Upper lobe of left lung (tissue), 6 donors: ENCODE measurements around the gene NAB2. TPM values are rescaled to one million over a fixed set of nuclear protein-coding genes. Genes with fewer than 3 reads are reported as not detected.

Source experiments
- ATAC-seq, 2 donors: fragments of 200-7000 bp; cut with Tn5 transposase; one replicate each; pipeline ENCODE4 v1.9.1; 2022; ENCODE audit warnings: mild to moderate bottlenecking in 2 of 2, moderate library complexity in 2 of 2; ENCODE audit not compliant: low FRiP score in 2 of 2
- DNase-seq, 2 donors: peaks; one replicate each; pipeline ENCODE4 v3.0.0-alpha.2; 2019 to 2020
- H3K27ac ChIP-seq, 4 donors: fragments of 200-600 bp; sonication (generic); one replicate each; pipeline ENCODE4 v1.5.1; 2016 to 2019
- H3K27me3 ChIP-seq, 4 donors: fragments of 200-600 bp; sonication (generic); one replicate each; pipeline ENCODE4 v1.5.1; 2017 to 2019
- H3K36me3 ChIP-seq, 4 donors: fragments of 200-600 bp; sonication (generic); one replicate each; pipeline ENCODE4 v1.5.1; 2016 to 2019
- H3K4me1 ChIP-seq, 4 donors: fragments of 200-600 bp; sonication (generic); one replicate each; pipeline ENCODE4 v1.5.1; 2018 to 2019
- H3K4me3 ChIP-seq, 4 donors: fragments of 200-600 bp; sonication (generic); one replicate each; pipeline ENCODE4 v1.5.1; 2017 to 2019; ENCODE audit warnings: mild to moderate bottlenecking in 2 of 4, moderate library complexity in 1 of 4
- H3K9me3 ChIP-seq, 4 donors: fragments of 200-600 bp; sonication (generic); one replicate each; pipeline ENCODE4 v1.5.1; 2018 to 2019
- EP300 ChIP-seq, 4 donors: sonication (generic); formaldehyde crosslinking; IDR thresholded peaks; one replicate each; pipeline ENCODE4 v1.5.1; 2017; ENCODE audit warnings: antibody characterized with exemption in 4 of 4, control low read depth in 2 of 4
- POLR2A ChIP-seq, 4 donors: fragments of 450-650 bp; IDR thresholded peaks; one replicate each; pipeline ENCODE4 v1.5.1; 2016 to 2017; ENCODE audit warnings: antibody characterized with exemption in 4 of 4, mild to moderate bottlenecking in 2 of 4
- POLR2AphosphoS5 ChIP-seq, 2 donors: sonication (generic); formaldehyde crosslinking; IDR thresholded peaks; one replicate each; pipeline ENCODE4 v1.5.1; 2017; ENCODE audit warnings: antibody characterized with exemption in 2 of 2
- WGBS, 2 donors: methylation state at CpG; one replicate each; pipeline ENCODE4 v1.1.5; 2017 to 2018; 5-methylcytosine and 5-hydroxymethylcytosine counted together
- total RNA-seq, 6 donors: library from RNA; depleted of rRNA in 4 of 6; stranded (reverse); fragments of >200 nt in 4 of 6; gene quantifications; one replicate each; pipeline versions ENCODE4 v1.1.0 to v1.2.1, GENCODE V29; 2016 to 2021
- TF ChIP-seq, protein P1 (sequence below), 6 experiments: fragments of 450-650 bp in 4 of 6; fragments of 200-600 bp in 2 of 6; sonication (generic) in 2 of 6; IDR thresholded peaks; one replicate each; pipeline ENCODE4 v1.5.1; 2016 to 2019; ENCODE audit warnings: antibody characterized with exemption in 6 of 6
- donor health status: DM: no; HTN: no; CAD: no; lungs with moderate emphysema.
- donor health status: DM: no; HTN: yes; CAD: no; lungs with severe emphysema.

NAB2 gene
- total RNA-seq, 6 donors from 2014 or later, result 18.1 to 64.9 (median 31.5) TPM

DNA sequence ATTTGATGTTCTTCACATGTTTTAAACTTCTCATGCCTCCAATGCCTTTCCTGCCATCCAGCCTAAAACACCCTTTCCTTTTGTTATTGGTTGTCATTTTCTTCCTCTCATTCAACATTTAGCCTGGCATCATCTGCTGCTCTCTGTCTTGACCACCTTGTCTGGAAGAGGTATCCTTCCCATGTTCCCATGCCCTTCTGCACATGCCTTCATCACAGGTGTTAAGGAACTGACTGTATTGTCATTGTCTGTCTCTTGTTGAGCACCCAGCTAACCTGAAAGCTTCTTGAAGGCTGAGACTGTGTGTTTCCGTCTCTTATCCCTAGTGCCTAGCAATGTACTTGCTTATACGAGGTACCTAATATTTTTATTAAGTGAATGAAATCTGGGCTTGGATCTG, 34.9 kb downstream of the NAB2 start:
- TF ChIP-seq POLR2A (IDR thresholded peaks at IDR 0.05), result no peak
- TF ChIP-seq POLR2AphosphoS5 (IDR thresholded peaks at IDR 0.05), result no peak
- Histone ChIP-seq H3K4me3 (no peak overlapping the region), H3K27ac (no peak overlapping the region), H3K27me3 (peaks cover 0 to 4% (median 0%) of the 10 kb centered on the region in 4 donors), H3K9me3 (no peaks in the 10 kb centered on the region), H3K4me1 (peaks cover 7 to 13% (median 7%) of the 10 kb centered on the region in 4 donors), H3K36me3 (no peaks in the 10 kb centered on the region)
- no peak for ATAC-seq
- DNase-seq, result no peak
- WGBS, 2 donors, result 45 to 59% methylated on average over 2 of the region's 2 CpGs

DNA sequence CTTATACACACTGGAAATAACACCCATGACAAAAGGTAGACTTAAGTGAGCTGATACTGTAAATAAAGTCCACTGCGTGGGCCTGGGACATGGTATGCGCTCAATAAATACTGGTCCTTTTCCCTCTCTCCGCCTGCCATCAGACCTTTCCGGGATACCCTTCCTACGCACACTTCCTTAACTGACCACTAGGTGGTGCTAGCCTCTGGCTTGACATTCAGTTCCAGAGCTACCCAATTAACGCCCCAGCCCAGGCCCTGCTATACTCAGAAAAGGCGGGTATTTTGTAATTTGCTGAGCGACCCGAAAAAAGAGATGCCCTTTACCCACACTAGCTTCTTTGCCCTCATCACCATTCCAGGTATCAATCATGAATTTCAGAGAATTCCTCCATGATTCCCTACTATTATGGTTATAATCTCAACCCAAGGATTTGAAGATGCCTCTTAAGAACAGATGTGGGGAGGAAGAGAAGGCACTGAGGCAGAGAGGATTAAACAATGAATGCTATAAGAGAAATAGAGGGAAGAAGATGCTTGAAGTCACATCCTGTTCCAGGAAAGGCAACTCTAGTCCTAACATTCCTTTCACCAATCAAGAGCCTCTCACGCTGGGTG, 35.5 kb downstream of the NAB2 start:
- Histone ChIP-seq H3K27ac (no peak overlapping the region), H3K9me3 (no peaks in the 10 kb centered on the region), H3K36me3 (no peaks in the 10 kb centered on the region), H3K27me3 (peaks cover 0 to 4% (median 0%) of the 10 kb centered on the region in 4 donors), H3K4me3 (no peak overlapping the region), H3K4me1 (peaks cover 9 to 19% (median 11%) of the 10 kb centered on the region in 4 donors)
- no peak for TF ChIP-seq POLR2AphosphoS5 (IDR thresholded peaks at IDR 0.05)
- TF ChIP-seq EP300 (IDR thresholded peaks at IDR 0.05), result no peak
- TF ChIP-seq, protein P1, sequence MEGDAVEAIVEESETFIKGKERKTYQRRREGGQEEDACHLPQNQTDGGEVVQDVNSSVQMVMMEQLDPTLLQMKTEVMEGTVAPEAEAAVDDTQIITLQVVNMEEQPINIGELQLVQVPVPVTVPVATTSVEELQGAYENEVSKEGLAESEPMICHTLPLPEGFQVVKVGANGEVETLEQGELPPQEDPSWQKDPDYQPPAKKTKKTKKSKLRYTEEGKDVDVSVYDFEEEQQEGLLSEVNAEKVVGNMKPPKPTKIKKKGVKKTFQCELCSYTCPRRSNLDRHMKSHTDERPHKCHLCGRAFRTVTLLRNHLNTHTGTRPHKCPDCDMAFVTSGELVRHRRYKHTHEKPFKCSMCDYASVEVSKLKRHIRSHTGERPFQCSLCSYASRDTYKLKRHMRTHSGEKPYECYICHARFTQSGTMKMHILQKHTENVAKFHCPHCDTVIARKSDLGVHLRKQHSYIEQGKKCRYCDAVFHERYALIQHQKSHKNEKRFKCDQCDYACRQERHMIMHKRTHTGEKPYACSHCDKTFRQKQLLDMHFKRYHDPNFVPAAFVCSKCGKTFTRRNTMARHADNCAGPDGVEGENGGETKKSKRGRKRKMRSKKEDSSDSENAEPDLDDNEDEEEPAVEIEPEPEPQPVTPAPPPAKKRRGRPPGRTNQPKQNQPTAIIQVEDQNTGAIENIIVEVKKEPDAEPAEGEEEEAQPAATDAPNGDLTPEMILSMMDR (IDR thresholded peaks at IDR 0.05), result peak; percentile 84 to 95 (median 90)
- ATAC-seq, result peak; percentile 68 to 79
- WGBS, 2 donors, result 13 to 14% methylated on average over 10 of the region's 10 CpGs
- DNase-seq, result peak in 1 of 2 donors; percentile 75

DNA sequence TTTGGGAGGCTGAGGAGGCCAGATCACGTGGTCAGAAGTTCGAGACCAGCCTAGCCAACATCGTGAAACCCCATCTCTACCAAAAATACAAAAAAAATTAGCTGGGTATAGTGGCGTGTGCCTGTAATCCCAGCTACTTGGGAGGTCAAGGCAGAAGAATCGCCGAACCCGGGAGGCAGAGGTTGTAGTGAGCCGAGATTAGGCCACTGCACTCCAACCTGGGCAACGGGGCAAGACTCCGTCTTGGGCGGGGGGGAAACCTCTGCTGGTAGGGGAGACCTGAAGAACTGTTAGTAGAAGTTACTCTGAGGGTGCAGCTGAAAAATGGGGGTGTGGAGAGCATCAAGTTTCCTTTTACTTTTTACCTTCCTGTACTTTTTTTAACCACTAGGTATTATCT, 37.1 kb downstream of the NAB2 start:
- no peaks in the 10 kb centered on the region for H3K9me3 ChIP-seq
- DNase-seq, result no peak
- no peak for ATAC-seq
- H3K36me3 ChIP-seq, result no peaks in the 10 kb centered on the region
- H3K27me3 ChIP-seq, result peaks cover 0 to 4% (median 0%) of the 10 kb centered on the region in 4 donors
- WGBS, 2 donors, result 84 to 93% methylated on average over 11 of the region's 11 CpGs
- no peak overlapping the region for H3K27ac ChIP-seq
- no peak overlapping the region for H3K4me3 ChIP-seq
- H3K4me1 ChIP-seq, result peaks cover 11 to 22% (median 18%) of the 10 kb centered on the region in 4 donors
- TF ChIP-seq EP300 (IDR thresholded peaks at IDR 0.05) (no peak), POLR2A (IDR thresholded peaks at IDR 0.05) (no peak), POLR2AphosphoS5 (IDR thresholded peaks at IDR 0.05) (no peak)
- TF ChIP-seq, protein P1 (IDR thresholded peaks at IDR 0.05), result no peak

DNA sequence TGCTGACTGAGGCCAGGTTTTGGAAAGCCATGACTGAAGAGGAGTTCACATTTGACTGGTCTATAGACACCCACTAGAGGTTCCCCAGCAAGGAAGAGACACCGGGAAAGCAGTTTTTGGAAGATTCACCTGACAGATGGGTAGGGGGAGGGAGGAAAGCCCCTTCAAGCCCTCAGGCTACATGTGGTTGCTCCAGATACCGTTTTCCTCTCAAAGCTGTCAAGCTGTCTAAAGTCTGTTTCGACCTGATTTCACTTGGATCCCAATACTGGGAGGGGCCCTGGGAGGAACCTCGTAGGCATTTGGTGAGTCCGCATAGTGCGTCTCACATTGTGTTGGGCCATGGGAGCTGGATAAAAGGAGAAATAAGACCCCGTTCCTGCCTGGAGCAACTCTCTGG, 37.6 kb downstream of the NAB2 start:
- Histone ChIP-seq H3K27ac (peak overlapping the region; percentile 79 to 98 (median 94)), H3K36me3 (no peaks in the 10 kb centered on the region), H3K27me3 (peaks cover 0 to 4% (median 0%) of the 10 kb centered on the region in 4 donors), H3K9me3 (no peaks in the 10 kb centered on the region), H3K4me1 (peaks cover 14 to 27% (median 20%) of the 10 kb centered on the region in 4 donors), H3K4me3 (peak overlapping the region in 1 of 4 donors; percentile 70)
- ATAC-seq, result no peak
- TF ChIP-seq, protein P1 (IDR thresholded peaks at IDR 0.05), result no peak
- TF ChIP-seq POLR2A (IDR thresholded peaks at IDR 0.05) (no peak), EP300 (IDR thresholded peaks at IDR 0.05) (no peak), POLR2AphosphoS5 (IDR thresholded peaks at IDR 0.05) (no peak)
- WGBS, 2 donors, result 32 to 59% methylated on average over 6 to 7 of the region's 7 CpGs
- DNase-seq, result no peak

DNA sequence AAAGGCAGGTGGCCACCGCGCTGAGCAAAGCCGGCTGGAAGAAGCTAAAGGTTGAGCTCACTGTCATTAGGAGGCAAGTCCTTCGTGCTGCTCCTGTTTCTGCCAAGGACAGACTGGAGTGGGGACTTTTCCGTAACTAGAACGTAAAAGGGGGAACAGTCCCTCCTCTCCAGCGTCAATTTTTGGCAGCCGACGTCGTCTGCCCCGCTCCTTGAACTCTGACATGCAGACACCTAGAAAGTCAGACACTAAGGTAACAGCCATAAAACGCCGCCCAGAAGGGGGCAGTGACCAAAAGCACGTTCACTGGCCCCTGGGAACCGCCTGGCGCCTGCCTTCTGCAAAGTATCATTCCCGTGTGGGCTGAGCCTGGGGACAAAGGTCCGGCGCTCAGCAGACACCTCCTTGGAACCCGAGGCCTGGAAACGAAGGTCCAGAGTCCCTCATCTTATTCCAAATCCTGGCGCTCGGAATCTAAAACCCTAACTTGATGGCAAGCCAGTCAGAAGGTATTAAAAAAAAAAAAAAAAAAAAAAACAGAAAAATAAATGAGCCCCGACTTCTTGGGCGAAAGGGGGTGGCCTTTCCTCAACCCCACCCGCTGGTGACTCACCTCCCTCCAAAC, 38.3 kb downstream of the NAB2 start:
- peaks cover 18 to 34% (median 26%) of the 10 kb centered on the region in 4 donors for H3K4me1 ChIP-seq
- H3K36me3 ChIP-seq, result no peaks in the 10 kb centered on the region
- TF ChIP-seq, protein P1 (IDR thresholded peaks at IDR 0.05), result peak in 4 of 6 experiments; percentile 20 to 50 (median 29)
- TF ChIP-seq POLR2A (IDR thresholded peaks at IDR 0.05), result peak in 1 of 4 donors; percentile 44
- peak in 1 of 2 donors; percentile 61 for TF ChIP-seq POLR2AphosphoS5 (IDR thresholded peaks at IDR 0.05)
- peak in 1 of 4 donors; percentile 43 for TF ChIP-seq EP300 (IDR thresholded peaks at IDR 0.05)
- peaks cover 0 to 4% (median 0%) of the 10 kb centered on the region in 4 donors for H3K27me3 ChIP-seq
- no peaks in the 10 kb centered on the region for H3K9me3 ChIP-seq
- WGBS, 2 donors, result 2 to 3% methylated on average over 16 to 26 of the region's 26 CpGs
- DNase-seq, result peak in 1 of 2 donors; percentile 92
- H3K27ac ChIP-seq, result peak overlapping the region; percentile 79 to 98 (median 94)
- H3K4me3 ChIP-seq, result peak overlapping the region; percentile 51 to 80 (median 70)
- ATAC-seq, result peak; percentile 53 to 79
